GM21529 (cell line): Measurements from ENCODE around the gene CNGB1.
"Not testable (repeated sequence)": the region's sequence is repeated elsewhere in the genome, so short reads cannot be mapped to it uniquely, and the experiment has no call there.

Source experiments
- ATAC-seq: cut with Tn5 transposase; IDR thresholded peaks from one replicate; pipeline ENCODE4 v1.9.1; 2021; ENCODE audit not compliant: unreplicated experiment

The CNGB1 gene

DNA sequence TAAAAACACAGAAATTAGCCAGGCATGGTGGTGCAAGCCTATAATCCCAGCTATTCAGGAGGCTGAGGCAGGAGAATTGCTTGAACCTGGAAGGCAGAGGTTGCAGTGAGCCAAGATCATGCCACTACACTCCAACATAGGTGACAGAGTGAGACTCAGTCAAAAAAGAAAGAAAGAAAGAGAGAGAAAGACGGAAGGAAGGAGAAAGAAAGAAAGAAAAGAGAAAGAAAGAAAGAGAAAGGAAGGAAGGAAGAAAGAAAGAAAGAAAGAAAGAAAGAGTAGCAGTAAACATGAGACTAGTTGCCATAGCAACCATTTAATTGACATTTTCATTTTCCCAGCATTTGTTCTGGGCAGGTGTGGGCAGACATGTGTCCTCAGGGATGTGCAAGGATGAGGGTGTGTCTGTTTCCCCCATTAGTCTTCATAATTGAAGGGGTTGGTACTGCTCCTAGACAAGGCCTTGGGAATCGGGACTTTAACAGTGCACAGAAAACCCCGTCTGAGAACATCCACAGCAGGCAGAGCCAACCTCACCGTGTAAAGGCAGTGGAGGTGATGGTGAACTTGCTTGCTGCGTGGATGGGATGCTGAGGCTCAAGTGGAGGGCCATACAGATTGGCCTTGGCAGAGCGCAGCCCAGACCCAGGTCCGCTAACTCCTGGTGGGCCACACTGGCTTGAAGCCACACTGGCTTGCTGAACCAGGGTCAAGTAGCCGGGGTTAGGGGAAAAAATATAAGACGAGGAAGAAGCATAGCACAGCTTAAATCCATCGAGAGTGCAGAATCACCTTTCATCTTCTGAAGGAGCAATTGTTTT lies 133.4 kb downstream of the CNGB1 start:
- no peak for ATAC-seq

DNA sequence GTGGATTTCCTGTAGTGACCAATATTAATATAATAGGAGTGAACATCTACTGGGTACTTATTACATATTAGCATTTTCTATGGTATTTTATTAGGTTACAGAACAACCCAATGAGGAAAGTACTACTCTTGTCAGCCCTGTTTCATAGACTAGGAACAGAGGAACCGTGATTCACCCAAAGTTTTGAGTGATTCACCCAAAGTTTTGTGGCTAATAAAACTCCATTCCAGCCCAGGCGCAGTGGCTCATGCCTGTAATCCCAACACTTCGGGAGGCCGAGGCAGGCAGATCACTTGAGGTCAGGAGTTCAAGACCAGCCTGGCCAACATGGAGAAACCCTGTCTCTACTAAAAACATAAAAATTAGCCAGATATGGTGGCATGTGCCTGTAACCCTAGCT lies 135.5 kb downstream of the CNGB1 start:
- not testable (repeated sequence) for ATAC-seq

DNA sequence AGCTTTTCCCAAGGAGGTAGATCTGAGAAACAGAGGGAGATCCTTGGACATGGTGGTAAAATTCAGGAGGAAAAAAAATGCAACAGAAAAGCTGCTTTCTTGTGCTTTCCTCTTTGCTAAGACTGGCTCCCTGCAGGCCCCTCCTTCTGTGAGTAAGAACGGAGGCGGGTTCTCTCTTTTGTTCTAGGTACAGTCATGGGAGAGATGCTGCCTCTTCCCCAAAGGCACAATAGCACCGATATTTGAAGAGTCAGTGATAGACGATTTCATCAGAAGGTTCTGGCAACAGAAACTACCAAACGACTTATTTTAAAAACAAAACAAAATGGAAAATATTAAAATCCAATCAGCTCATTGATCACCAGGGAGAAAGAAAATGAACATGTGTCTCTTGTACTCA lies 136.0 kb downstream of the CNGB1 start:
- no peak for ATAC-seq
